ENCODE measurements around the gene DOCK8.

The DOCK8 gene

GRCh38 chr9:268616-269015 is 54.0 kb downstream of the DOCK8 start:
- DNase-seq: no peak

- peak; percentile 61 to 71 for DNase-seq
Measured at GRCh38 chr9:269081-269711, 54.5 kb downstream of the DOCK8 start.

GRCh38 chr9:270657-271237 is 56.1 kb downstream of the DOCK8 start:
- DNase-seq: no peak

- DNase-seq: peak; percentile 89 to 94
Measured at GRCh38 chr9:272251-273213, 57.9 kb downstream of the DOCK8 start.

GRCh38 chr9:274406-274805 is 59.7 kb downstream of the DOCK8 start:
- no peak for DNase-seq

- DNase-seq: no peak
Measured at GRCh38 chr9:277601-278295, 63.1 kb downstream of the DOCK8 start.

GRCh38 chr9:278651-279050 is 64.0 kb downstream of the DOCK8 start:
- peak; percentile 77 to 80 for DNase-seq

GRCh38 chr9:279674-280073 is 65.0 kb downstream of the DOCK8 start:
- DNase-seq: no peak

GRCh38 chr9:281741-282645 is 67.3 kb downstream of the DOCK8 start:
- peak; percentile 71 to 82 for DNase-seq

- no peak for DNase-seq
Measured at GRCh38 chr9:286071-286740, 71.5 kb downstream of the DOCK8 start.

GRCh38 chr9:289121-289520 is 74.5 kb downstream of the DOCK8 start:
- no peak for DNase-seq

- no peak for DNase-seq
Measured at GRCh38 chr9:292915-293314, 78.2 kb downstream of the DOCK8 start.

- DNase-seq: no peak
Measured at GRCh38 chr9:295576-295975, 80.9 kb downstream of the DOCK8 start.

GRCh38 chr9:296411-296810 is 81.7 kb downstream of the DOCK8 start:
- DNase-seq: no peak

- DNase-seq: peak; percentile 93 to 96
Measured at GRCh38 chr9:297104-297972, 82.7 kb downstream of the DOCK8 start.

- no peak for DNase-seq
Measured at GRCh38 chr9:303502-303901, 88.8 kb downstream of the DOCK8 start.

- DNase-seq: no peak
Measured at GRCh38 chr9:304106-304505, 89.4 kb downstream of the DOCK8 start.

GRCh38 chr9:304519-305185 is 90.0 kb downstream of the DOCK8 start:
- no peak for DNase-seq

- peak; percentile 36 to 64 for DNase-seq
Measured at GRCh38 chr9:306907-307306, 92.2 kb downstream of the DOCK8 start.

GRCh38 chr9:311841-312240 is 97.2 kb downstream of the DOCK8 start:
- no peak for DNase-seq

All from inflammatory macrophage (primary cell).